ENCODE results near the gene ADAM12.

GRCh38 chr10:126109893-126110292 lies 278.4 kb downstream of the ADAM12 start:
- no peak for TF ChIP-seq POLR2A (IDR thresholded peaks at IDR 0.05; ENCODE audit: low read depth, low read length)
- no peak for TF ChIP-seq GATA2 (IDR thresholded peaks at IDR 0.05; ENCODE audit: insufficient read depth, insufficient read length, low read depth, low read length)
- TF ChIP-seq CTCF (IDR thresholded peaks at IDR 0.05; ENCODE audit: extremely low read depth in 1 of 2, insufficient read depth in 1 of 2, low read depth in 1 of 2, low read length in 2 of 2): no peak
- TF ChIP-seq POLR2AphosphoS5 (IDR thresholded peaks at IDR 0.05; ENCODE audit: insufficient read depth, low read depth, low read length): no peak
- TF ChIP-seq MAX (IDR thresholded peaks at IDR 0.05; ENCODE audit: insufficient read depth, insufficient read length): no peak
- no peak for TF ChIP-seq EZH2 (IDR thresholded peaks at IDR 0.05; ENCODE audit: borderline replicate concordance, low read depth, low read length, severe bottlenecking)
- no peak for TF ChIP-seq MYC (IDR thresholded peaks at IDR 0.05; ENCODE audit: low read depth, low read length)
